Adrenal gland (tissue), 5 donors: ENCODE data around the gene MALAT1.

Experiments
- CTCF ChIP-seq, 6 experiments: fragments of 450-650 bp in 4 of 6; fragments of 200-600 bp in 2 of 6; sonication (generic) in 1 of 6; IDR thresholded peaks; 1 replicate in 5 of 6; 2 replicates in 1 of 6; pipeline versions ENCODE4 v1.5.1 to v1.8.0; 2016 to 2021; ENCODE audit warnings: antibody characterized with exemption in 6 of 6, mild to moderate bottlenecking in 2 of 6, moderate library complexity in 1 of 6
- POLR2A ChIP-seq, 2 donors: fragments of 450-650 bp; IDR thresholded peaks; one replicate each; pipeline ENCODE4 v1.6.1; 2017; ENCODE audit warnings: antibody characterized with exemption in 2 of 2, mild to moderate bottlenecking in 2 of 2, moderate library complexity in 1 of 2
- donor health status: DM: no; HTN: no; CAD: no.

DNA sequence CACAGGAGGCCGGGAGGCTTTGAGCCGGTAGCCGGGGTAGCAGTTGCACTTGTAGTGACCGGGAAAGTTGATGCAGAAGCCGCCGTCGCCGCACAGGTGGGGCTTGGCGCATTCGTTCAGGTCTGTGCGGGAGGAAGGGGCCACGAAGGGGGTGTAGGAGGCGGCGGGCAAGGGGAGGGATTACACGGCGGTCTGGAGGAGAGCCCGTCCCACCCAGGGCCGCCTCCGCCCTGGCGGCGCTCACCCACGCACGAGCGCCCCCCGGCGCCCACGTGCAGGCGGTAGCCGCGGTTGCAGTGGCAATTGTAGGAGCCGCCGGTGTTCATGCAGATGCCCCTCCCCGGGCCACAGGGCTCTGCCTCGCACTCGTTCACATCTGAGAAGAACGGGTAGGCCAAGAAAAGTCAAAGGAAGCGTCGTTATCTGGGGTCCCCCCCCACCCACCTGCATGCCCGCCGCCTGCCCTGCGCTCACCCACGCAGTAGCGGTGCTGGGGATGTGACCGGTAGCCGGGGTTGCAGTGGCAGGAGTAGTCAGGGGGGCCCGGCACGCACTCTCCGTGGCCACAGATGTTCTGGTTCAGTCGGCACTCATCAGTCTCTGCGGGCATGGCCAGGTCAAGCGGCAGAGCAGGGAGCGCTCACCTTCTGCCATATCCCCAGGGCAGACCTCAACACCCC lies 48.7 kb downstream of the MALAT1 start:
- TF ChIP-seq POLR2A (IDR thresholded peaks at IDR 0.05), result no peak
- TF ChIP-seq CTCF (IDR thresholded peaks at IDR 0.05), result no peak
